ENCODE measurements around the gene TDRD7. TPM values are rescaled to one million over a fixed set of nuclear protein-coding genes. Genes with fewer than 3 reads are reported as not detected.

TDRD7 gene
- total RNA-seq, 1 experiment from 2014 or later, result 2.8 TPM

DNA sequence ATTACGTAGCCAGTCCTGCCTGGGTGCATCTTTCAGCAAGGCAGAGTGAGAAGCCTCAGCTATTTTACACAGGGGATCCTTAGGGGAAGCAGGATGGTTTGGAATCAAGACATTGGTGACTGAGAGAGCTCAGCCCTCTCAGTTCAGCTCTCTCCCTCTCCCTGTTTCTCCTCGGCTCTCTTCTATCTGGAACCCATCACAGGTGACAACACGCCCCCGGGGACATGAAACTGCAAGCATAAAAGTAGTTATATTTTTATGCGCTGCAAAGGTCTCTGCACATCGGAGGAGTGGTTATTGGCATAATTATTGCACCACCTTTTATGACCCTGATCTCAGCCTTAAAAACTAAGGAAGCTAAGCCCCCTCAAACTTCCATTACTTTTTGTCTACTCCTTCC is 103.8 kb downstream of the TDRD7 start (continued):
- TF ChIP-seq, protein P1, sequence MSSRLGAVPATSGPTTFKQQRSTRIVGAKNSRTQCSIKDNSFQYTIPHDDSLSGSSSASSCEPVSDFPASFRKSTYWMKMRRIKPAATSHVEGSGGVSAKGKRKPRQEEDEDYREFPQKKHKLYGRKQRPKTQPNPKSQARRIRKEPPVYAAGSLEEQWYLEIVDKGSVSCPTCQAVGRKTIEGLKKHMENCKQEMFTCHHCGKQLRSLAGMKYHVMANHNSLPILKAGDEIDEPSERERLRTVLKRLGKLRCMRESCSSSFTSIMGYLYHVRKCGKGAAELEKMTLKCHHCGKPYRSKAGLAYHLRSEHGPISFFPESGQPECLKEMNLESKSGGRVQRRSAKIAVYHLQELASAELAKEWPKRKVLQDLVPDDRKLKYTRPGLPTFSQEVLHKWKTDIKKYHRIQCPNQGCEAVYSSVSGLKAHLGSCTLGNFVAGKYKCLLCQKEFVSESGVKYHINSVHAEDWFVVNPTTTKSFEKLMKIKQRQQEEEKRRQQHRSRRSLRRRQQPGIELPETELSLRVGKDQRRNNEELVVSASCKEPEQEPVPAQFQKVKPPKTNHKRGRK (CRISPR knock-in tag; IDR thresholded peaks at IDR 0.05; ENCODE audit: borderline replicate concordance), result no peak
- TF ChIP-seq, protein P2, sequence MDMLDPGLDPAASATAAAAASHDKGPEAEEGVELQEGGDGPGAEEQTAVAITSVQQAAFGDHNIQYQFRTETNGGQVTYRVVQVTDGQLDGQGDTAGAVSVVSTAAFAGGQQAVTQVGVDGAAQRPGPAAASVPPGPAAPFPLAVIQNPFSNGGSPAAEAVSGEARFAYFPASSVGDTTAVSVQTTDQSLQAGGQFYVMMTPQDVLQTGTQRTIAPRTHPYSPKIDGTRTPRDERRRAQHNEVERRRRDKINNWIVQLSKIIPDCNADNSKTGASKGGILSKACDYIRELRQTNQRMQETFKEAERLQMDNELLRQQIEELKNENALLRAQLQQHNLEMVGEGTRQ (CRISPR knock-in tag; IDR thresholded peaks at IDR 0.05), result no peak
- TF ChIP-seq SP1 (CRISPR knock-in tag; conservative IDR thresholded peaks at IDR 0.05) (no peak), ESRRA (CRISPR knock-in tag; IDR thresholded peaks at IDR 0.05; ENCODE audit: borderline replicate concordance) (no peak)
- TF ChIP-seq, protein P3, sequence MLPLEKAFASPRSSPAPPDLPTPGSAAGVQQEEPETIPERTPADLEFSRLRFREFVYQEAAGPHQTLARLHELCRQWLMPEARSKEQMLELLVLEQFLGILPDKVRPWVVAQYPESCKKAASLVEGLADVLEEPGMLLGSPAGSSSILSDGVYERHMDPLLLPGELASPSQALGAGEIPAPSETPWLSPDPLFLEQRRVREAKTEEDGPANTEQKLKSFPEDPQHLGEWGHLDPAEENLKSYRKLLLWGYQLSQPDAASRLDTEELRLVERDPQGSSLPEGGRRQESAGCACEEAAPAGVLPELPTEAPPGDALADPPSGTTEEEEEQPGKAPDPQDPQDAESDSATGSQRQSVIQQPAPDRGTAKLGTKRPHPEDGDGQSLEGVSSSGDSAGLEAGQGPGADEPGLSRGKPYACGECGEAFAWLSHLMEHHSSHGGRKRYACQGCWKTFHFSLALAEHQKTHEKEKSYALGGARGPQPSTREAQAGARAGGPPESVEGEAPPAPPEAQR (CRISPR knock-in tag; IDR thresholded peaks at IDR 0.05), result no peak

DNA sequence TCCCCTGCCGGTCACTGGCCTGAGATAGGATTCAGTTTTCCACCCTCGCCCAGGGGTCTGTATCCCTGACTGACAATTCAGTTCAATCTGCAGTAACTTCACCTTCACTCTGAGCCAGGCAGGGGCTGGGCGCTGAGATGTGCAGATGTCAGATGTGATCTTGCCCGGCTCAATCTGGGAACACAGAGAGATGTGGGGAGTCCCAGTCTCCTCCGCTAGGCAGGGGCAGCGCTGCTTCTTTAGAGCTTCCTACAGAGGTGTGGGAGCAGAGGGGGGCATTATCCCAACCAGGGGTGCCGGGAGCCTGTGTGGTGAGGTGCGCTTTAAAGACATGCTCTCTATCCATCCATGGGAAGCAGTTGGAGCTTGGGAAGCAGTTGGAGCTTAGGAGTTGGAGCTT is 104.2 kb downstream of the TDRD7 start:
- DNase-seq (ENCODE audit: low spot score) (no peak), ATAC-seq (no peak)
- TF ChIP-seq, protein P4, sequence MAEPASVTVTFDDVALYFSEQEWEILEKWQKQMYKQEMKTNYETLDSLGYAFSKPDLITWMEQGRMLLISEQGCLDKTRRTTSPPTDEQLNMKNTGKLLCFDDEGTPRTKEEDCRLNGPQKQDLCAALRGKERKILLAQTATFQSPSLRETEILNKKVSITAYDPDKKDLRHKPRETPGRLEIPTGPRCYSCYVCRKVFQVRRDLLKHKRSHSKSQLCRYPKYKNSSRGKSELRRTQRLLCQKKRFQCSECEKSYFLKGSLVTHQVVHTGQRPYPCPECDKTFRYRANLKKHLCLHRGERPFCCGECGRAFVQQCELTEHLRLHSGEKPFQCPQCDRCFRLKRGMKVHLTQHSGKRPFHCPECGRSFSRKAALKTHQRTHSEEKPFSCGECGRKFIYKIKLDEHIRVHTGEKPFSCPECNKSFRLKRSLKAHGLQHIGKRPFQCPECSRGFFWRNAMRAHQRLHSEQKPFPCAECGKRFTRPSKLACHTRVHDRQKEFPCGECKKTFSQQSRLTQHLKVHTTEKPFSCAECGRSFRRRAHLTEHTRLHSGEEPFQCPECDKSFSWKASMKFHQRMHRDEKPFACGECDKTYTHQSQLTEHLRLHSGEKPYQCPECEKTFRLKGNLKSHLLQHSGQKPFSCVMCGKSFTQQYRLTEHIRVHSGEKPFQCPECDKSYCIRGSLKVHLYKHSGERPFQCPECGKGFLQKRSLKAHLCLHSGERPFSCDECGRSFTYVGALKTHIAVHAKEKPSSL (CRISPR knock-in tag; conservative IDR thresholded peaks at IDR 0.05), result no peak
- TF ChIP-seq ELF4 (CRISPR knock-in tag; IDR thresholded peaks at IDR 0.05; ENCODE audit: low read depth), result no peak
- TF ChIP-seq KAT7 (CRISPR knock-in tag; IDR thresholded peaks at IDR 0.05; ENCODE audit: borderline replicate concordance), result no peak
- TF ChIP-seq SOX15 (CRISPR knock-in tag; IDR thresholded peaks at IDR 0.05), result no peak
- peaks cover 8% of the 10 kb centered on the region for H3K4me1 Mint-ChIP-seq
- ChIA-PET CTCF (interaction anchor here (5.2 kb wide), 1 partner anchor 82 kb away, joined by 30 read pairs; no protein-coding TSS in a partner anchor), POLR2A (no interaction called here)
- no peaks in the 10 kb centered on the region for H3K36me3 Mint-ChIP-seq
- no peak overlapping the region for H3K27ac Mint-ChIP-seq
- H3K27me3 Mint-ChIP-seq (ENCODE audit: low read depth), result no peaks in the 10 kb centered on the region
- no peak overlapping the region for H3K4me3 Mint-ChIP-seq
- H3K9me3 Mint-ChIP-seq, result no peaks in the 10 kb centered on the region

DNA sequence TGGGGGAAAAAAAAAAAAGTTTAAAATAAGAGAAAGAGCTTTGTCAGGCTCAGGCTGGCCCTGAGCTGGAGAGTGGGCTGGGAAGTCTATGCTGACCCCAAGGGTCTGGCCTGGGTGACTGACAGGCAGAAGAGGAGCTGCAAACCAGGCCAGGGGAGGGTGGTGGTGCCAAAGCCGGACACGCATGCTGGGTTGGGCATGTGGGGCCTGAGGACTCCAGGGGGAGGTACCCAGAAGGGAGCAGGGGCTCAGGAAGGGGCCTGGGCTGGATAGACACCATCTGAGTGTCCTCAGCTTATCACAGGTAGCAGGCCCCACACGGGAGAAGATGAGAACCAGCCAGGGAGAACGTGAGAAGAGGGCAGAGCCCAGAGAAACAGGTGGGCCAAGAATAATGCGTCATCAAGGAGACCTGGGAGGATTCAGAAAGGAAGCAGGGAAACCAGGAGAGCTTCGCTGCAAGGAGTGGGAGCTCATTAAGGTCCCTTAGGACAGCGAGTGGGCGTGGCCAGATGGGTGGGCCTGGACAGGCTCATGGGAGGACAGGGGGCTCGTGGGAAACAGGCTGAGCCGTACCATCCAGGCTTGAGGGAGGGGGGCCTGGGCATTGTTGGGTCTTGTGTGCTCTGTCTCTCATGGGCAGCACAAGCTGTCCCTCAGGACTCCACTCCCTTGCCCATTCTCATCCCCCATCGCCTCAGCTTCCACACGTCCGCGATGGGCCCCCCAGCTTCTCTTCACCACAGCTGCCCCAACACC is 105.6 kb downstream of the TDRD7 start:
- Mint-ChIP-seq H3K4me1 (peaks cover 8% of the 10 kb centered on the region), H3K4me3 (no peak overlapping the region), H3K27ac (no peak overlapping the region), H3K9me3 (no peaks in the 10 kb centered on the region), H3K36me3 (no peaks in the 10 kb centered on the region), H3K27me3 (ENCODE audit: low read depth) (no peaks in the 10 kb centered on the region)
- peak; percentile 13 for DNase-seq (ENCODE audit: low spot score)
- ChIA-PET CTCF (interaction anchor here (0.5 to 5.2 kb wide), 4 partner anchors 15 to 81 kb away, joined by 3 to 30 read pairs (median 6); no protein-coding TSS in a partner anchor), POLR2A (no interaction called here)
- peak; percentile 38; the same call in 1 of the 2 replicates for ATAC-seq
- no peak for TF ChIP-seq HMGA2 (CRISPR knock-in tag; IDR thresholded peaks at IDR 0.05)
- TF ChIP-seq ZNF396 (CRISPR knock-in tag; IDR thresholded peaks at IDR 0.05; ENCODE audit: borderline replicate concordance), result no peak
- TF ChIP-seq, protein P4 (CRISPR knock-in tag; conservative IDR thresholded peaks at IDR 0.05), result no peak
- TF ChIP-seq FOXP1 (CRISPR knock-in tag; IDR thresholded peaks at IDR 0.05; ENCODE audit: borderline replicate concordance), result no peak
- TF ChIP-seq, protein P5, sequence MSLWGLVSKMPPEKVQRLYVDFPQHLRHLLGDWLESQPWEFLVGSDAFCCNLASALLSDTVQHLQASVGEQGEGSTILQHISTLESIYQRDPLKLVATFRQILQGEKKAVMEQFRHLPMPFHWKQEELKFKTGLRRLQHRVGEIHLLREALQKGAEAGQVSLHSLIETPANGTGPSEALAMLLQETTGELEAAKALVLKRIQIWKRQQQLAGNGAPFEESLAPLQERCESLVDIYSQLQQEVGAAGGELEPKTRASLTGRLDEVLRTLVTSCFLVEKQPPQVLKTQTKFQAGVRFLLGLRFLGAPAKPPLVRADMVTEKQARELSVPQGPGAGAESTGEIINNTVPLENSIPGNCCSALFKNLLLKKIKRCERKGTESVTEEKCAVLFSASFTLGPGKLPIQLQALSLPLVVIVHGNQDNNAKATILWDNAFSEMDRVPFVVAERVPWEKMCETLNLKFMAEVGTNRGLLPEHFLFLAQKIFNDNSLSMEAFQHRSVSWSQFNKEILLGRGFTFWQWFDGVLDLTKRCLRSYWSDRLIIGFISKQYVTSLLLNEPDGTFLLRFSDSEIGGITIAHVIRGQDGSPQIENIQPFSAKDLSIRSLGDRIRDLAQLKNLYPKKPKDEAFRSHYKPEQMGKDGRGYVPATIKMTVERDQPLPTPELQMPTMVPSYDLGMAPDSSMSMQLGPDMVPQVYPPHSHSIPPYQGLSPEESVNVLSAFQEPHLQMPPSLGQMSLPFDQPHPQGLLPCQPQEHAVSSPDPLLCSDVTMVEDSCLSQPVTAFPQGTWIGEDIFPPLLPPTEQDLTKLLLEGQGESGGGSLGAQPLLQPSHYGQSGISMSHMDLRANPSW (CRISPR knock-in tag; conservative IDR thresholded peaks at IDR 0.05; ENCODE audit: low read depth), result no peak
- no peak for TF ChIP-seq RORB (CRISPR knock-in tag; IDR thresholded peaks at IDR 0.05)
- TF ChIP-seq, protein P6, sequence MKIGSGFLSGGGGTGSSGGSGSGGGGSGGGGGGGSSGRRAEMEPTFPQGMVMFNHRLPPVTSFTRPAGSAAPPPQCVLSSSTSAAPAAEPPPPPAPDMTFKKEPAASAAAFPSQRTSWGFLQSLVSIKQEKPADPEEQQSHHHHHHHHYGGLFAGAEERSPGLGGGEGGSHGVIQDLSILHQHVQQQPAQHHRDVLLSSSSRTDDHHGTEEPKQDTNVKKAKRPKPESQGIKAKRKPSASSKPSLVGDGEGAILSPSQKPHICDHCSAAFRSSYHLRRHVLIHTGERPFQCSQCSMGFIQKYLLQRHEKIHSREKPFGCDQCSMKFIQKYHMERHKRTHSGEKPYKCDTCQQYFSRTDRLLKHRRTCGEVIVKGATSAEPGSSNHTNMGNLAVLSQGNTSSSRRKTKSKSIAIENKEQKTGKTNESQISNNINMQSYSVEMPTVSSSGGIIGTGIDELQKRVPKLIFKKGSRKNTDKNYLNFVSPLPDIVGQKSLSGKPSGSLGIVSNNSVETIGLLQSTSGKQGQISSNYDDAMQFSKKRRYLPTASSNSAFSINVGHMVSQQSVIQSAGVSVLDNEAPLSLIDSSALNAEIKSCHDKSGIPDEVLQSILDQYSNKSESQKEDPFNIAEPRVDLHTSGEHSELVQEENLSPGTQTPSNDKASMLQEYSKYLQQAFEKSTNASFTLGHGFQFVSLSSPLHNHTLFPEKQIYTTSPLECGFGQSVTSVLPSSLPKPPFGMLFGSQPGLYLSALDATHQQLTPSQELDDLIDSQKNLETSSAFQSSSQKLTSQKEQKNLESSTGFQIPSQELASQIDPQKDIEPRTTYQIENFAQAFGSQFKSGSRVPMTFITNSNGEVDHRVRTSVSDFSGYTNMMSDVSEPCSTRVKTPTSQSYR (CRISPR knock-in tag; IDR thresholded peaks at IDR 0.05), result no peak
- TF ChIP-seq ZBTB21 (CRISPR knock-in tag; IDR thresholded peaks at IDR 0.05; ENCODE audit: borderline replicate concordance), result no peak

All from WTC11 (cell line).